Vagina (tissue), 2 donors: ENCODE results near the gene EFCAB9. TPM values are rescaled to one million over a fixed set of nuclear protein-coding genes. Genes with fewer than 3 reads are reported as not detected.

Source experiments
- DNase-seq, 2 donors: peaks; one replicate each; pipeline ENCODE4 v3.0.0-alpha.2; 2017; ENCODE audit errors: extremely low spot score in 2 of 2
- H3K27ac ChIP-seq: fragments of 200-600 bp; sonication (generic); one replicate; pipeline ENCODE4 v1.5.1; 2019
- H3K27me3 ChIP-seq: fragments of 200-600 bp; sonication (generic); one replicate; pipeline ENCODE4 v1.5.1; 2019
- H3K36me3 ChIP-seq, 2 donors: fragments of 200-600 bp; sonication (generic); one replicate each; pipeline ENCODE4 v1.5.1; 2017 to 2019
- H3K4me1 ChIP-seq: fragments of 200-600 bp; sonication (generic); one replicate; pipeline ENCODE4 v1.5.1; 2019
- H3K4me3 ChIP-seq, 2 donors: fragments of 200-600 bp; sonication (generic); 1 replicate in 1 of 2; 2 replicates in 1 of 2; pipeline ENCODE4 v1.5.1; 2016 to 2019
- H3K9me3 ChIP-seq: fragments of 200-600 bp; sonication (generic); one replicate; pipeline ENCODE4 v1.5.1; 2019
- POLR2A ChIP-seq, 2 donors: fragments of 450-650 bp; IDR thresholded peaks; one replicate each; pipeline ENCODE4 v1.6.1; 2017; ENCODE audit warnings: antibody characterized with exemption in 2 of 2, mild to moderate bottlenecking in 2 of 2, moderate library complexity in 2 of 2
- POLR2AphosphoS5 ChIP-seq, 2 donors: sonication (generic); formaldehyde crosslinking; IDR thresholded peaks; one replicate each; pipeline ENCODE4 v1.9.0; 2017; ENCODE audit warnings: antibody characterized with exemption in 2 of 2, mild to moderate bottlenecking in 2 of 2, low read depth in 1 of 2; ENCODE audit not compliant: insufficient read depth in 1 of 2
- intact Hi-C: fragments of 100-400 bp; cut with DNase I; formaldehyde crosslinking; loops from one replicate; pipeline ENCODE4 v1.15.1; 2023
- total RNA-seq: library from RNA; depleted of rRNA; stranded (reverse); fragments of >200 nt; gene quantifications from one replicate; pipeline ENCODE4 v1.2.3, GENCODE V29; 2016
- TF ChIP-seq, protein P1 (sequence below), 3 experiments: fragments of 450-650 bp in 2 of 3; fragments of 200-600 bp in 1 of 3; sonication (generic) in 1 of 3; IDR thresholded peaks; one replicate each; pipeline ENCODE4 v1.5.1; 2017 to 2019; ENCODE audit warnings: antibody characterized with exemption in 3 of 3, mild to moderate bottlenecking in 2 of 3, moderate library complexity in 2 of 3

EFCAB9 gene
- total RNA-seq, 1 donor from 2014 or later: not detected

DNA sequence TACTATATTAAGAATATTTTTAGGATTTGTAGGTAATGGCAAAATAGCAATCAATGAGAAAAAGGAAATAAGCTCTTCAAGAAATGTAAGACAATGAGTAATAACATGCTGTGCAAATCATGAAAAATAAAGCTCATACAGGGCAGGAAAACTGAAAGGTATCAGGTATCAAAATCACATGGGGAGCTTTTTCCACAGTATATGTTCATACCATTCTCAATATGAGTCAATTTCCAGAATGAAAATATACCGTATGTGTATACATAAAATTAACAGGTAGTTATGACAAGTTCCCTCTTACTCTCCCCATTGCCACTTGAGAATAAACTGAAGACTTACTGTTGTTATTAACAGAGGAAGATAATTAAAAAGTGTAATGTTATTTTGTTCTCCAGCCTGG is 35.9 kb downstream of the EFCAB9 start:
- Histone ChIP-seq H3K9me3 (no peaks in the 10 kb centered on the region), H3K27ac (no peak overlapping the region), H3K4me1 (no peaks in the 10 kb centered on the region), H3K27me3 (no peaks in the 10 kb centered on the region), H3K36me3 (no peaks in the 10 kb centered on the region), H3K4me3 (no peak overlapping the region)
- intact Hi-C loops: no loop called here
- TF ChIP-seq, protein P1, sequence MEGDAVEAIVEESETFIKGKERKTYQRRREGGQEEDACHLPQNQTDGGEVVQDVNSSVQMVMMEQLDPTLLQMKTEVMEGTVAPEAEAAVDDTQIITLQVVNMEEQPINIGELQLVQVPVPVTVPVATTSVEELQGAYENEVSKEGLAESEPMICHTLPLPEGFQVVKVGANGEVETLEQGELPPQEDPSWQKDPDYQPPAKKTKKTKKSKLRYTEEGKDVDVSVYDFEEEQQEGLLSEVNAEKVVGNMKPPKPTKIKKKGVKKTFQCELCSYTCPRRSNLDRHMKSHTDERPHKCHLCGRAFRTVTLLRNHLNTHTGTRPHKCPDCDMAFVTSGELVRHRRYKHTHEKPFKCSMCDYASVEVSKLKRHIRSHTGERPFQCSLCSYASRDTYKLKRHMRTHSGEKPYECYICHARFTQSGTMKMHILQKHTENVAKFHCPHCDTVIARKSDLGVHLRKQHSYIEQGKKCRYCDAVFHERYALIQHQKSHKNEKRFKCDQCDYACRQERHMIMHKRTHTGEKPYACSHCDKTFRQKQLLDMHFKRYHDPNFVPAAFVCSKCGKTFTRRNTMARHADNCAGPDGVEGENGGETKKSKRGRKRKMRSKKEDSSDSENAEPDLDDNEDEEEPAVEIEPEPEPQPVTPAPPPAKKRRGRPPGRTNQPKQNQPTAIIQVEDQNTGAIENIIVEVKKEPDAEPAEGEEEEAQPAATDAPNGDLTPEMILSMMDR (IDR thresholded peaks at IDR 0.05): no peak
- TF ChIP-seq POLR2A (IDR thresholded peaks at IDR 0.05) (no peak), POLR2AphosphoS5 (IDR thresholded peaks at IDR 0.05; ENCODE audit: insufficient read depth in 1 of 2, low read depth in 1 of 2) (no peak)
- DNase-seq: no peak

DNA sequence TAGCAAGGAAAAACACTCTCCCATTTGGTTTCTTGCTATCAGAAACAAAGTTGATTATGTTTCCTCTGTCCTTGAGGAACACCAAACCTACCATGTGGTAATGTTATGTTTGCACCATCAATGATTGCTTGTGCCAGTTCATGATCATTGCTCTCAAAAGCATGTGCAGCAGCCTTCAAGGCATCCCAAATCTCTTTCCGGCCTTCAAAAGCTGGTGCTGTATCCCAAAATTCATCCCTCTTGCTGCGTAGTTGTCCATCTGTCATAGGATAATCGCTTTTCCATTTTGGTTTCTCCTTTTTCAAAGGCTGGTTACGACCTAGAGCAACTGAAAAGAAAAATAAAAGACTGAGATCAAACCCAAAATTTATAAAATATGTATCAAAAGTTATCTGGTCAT is 40.1 kb downstream of the EFCAB9 start:
- Histone ChIP-seq H3K4me3 (no peak overlapping the region), H3K4me1 (no peaks in the 10 kb centered on the region), H3K36me3 (no peaks in the 10 kb centered on the region), H3K27ac (no peak overlapping the region), H3K9me3 (no peaks in the 10 kb centered on the region), H3K27me3 (no peaks in the 10 kb centered on the region)
- intact Hi-C loops: no loop called here
- TF ChIP-seq, protein P1 (IDR thresholded peaks at IDR 0.05): no peak
- no peak for TF ChIP-seq POLR2A (IDR thresholded peaks at IDR 0.05)
- TF ChIP-seq POLR2AphosphoS5 (IDR thresholded peaks at IDR 0.05; ENCODE audit: insufficient read depth in 1 of 2, low read depth in 1 of 2): no peak
- no peak for DNase-seq

DNA sequence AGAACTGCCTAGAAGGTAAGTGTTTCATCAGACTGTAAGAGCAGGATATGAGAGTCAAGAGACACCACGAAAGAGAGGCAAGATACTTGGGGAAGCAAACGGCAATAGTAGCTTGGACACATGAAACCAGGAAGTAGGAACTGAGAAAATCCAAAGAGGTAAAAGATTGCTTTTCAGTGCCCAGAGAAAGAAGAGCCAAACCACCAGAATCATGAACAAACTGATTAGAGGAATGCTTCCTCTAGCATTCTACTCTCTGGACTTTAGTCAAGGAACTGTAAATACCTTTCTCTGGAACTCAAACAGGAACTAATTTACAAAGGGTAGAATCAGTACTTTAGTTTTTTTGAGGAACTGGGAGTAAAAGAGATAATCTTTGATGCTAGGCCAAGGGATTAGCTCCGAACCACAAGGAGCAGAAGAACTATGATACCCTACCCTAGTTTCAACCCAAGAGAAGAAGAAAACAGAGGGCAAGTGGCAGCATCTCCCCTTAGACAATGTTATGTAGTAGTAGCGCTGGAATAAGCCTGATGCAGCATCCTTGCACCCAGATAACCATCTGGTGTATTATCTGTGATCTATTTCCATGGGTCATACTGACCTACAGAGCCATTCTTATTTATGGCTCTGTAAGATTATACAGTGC is 41.3 kb downstream of the EFCAB9 start:
- DNase-seq: no peak
- H3K27ac ChIP-seq: no peak overlapping the region
- TF ChIP-seq POLR2A (IDR thresholded peaks at IDR 0.05): no peak
- TF ChIP-seq, protein P1 (IDR thresholded peaks at IDR 0.05): no peak
- no peak for TF ChIP-seq POLR2AphosphoS5 (IDR thresholded peaks at IDR 0.05; ENCODE audit: insufficient read depth in 1 of 2, low read depth in 1 of 2)
- intact Hi-C loops: no loop called here
- no peaks in the 10 kb centered on the region for H3K9me3 ChIP-seq
- no peak overlapping the region for H3K4me3 ChIP-seq
- H3K36me3 ChIP-seq: no peaks in the 10 kb centered on the region
- no peaks in the 10 kb centered on the region for H3K4me1 ChIP-seq
- H3K27me3 ChIP-seq: no peaks in the 10 kb centered on the region

DNA sequence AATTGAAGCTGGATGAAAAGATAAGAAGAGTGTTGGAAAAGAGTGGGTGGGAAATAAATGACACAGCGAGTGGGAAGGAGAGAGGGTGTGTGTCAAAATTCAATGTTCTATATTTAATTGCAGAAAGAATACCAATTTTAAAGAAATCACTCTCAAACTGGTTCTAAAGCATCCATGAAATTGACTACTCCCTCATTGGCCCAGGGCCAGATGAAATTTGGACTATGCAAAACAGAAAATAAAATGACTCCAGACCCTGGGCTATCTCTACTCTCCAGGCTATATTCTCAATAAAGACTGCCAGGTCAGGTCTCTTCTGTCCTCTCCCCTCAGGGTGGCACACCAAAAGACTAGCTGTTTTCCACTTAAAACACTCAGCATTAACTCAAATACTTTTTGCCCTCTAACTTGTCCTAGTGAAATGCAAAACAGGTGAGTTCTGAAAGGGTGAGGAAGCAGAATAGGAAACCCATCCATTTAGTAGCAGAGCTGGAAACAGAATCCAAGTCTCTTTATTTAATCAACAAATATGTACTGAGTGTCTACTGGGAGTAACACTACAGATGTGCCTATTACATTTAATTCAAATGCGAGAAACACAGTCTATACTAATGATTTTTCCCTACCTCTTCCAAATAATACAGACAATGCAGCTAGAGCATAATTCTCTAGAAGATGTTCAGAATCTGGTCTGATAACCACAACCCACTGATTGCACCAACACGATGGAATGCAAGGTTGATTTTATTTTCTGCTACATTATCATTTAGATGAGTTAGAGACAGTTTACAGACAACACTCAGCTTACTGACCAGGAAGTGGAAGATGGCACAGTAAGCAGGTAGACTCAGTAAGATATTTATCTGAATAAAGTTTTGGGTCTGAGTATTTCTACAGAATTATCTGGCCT is 42.1 kb downstream of the EFCAB9 start:
- intact Hi-C loops: no loop called here
- no peak overlapping the region for H3K4me3 ChIP-seq
- no peaks in the 10 kb centered on the region for H3K36me3 ChIP-seq
- DNase-seq: no peak
- no peaks in the 10 kb centered on the region for H3K4me1 ChIP-seq
- no peaks in the 10 kb centered on the region for H3K9me3 ChIP-seq
- no peak overlapping the region for H3K27ac ChIP-seq
- H3K27me3 ChIP-seq: no peaks in the 10 kb centered on the region
- TF ChIP-seq POLR2A (IDR thresholded peaks at IDR 0.05) (no peak), POLR2AphosphoS5 (IDR thresholded peaks at IDR 0.05; ENCODE audit: insufficient read depth in 1 of 2, low read depth in 1 of 2) (no peak)
- TF ChIP-seq, protein P1 (IDR thresholded peaks at IDR 0.05): no peak

DNA sequence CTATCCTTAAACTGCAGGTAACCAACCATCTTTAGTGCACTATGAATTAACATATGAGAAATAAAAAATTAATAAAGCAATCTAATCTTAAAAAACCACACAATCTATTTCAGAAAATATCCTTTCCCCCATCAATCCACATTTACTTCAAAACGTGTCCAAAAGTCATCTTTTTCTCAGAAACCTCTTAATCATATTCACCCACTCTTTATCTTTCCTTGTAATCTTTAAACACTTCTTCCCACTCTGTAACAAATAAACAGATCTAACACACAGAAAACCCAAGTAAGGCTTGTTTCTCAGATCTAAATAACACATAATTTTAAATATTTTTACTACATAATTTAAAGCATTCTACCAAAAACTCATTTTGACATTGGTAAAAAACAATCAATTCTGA is 44.4 kb downstream of the EFCAB9 start:
- no peaks in the 10 kb centered on the region for H3K36me3 ChIP-seq
- H3K4me3 ChIP-seq: no peak overlapping the region
- H3K4me1 ChIP-seq: no peaks in the 10 kb centered on the region
- intact Hi-C loops: no loop called here
- DNase-seq: no peak
- H3K27me3 ChIP-seq: no peaks in the 10 kb centered on the region
- no peaks in the 10 kb centered on the region for H3K9me3 ChIP-seq
- no peak overlapping the region for H3K27ac ChIP-seq
- TF ChIP-seq, protein P1 (IDR thresholded peaks at IDR 0.05): no peak
- no peak for TF ChIP-seq POLR2AphosphoS5 (IDR thresholded peaks at IDR 0.05; ENCODE audit: insufficient read depth in 1 of 2, low read depth in 1 of 2)
- no peak for TF ChIP-seq POLR2A (IDR thresholded peaks at IDR 0.05)
